Cardiac septum (tissue), 1 donor: ENCODE measurements around the gene MRPL42. TPM values are rescaled to one million over a fixed set of nuclear protein-coding genes. Genes with fewer than 3 reads are reported as not detected.
"Not testable (repeated sequence)": the region's sequence is repeated elsewhere in the genome, so short reads cannot be mapped to it uniquely, and the experiment has no call there.

Experiments used
- DNase-seq: peaks from one replicate; pipeline ENCODE4 v3.0.0-alpha.2; 2020; ENCODE audit warnings: low spot score
- intact Hi-C: fragments of 100-400 bp; cut with DNase I; formaldehyde crosslinking; loops from one replicate; pipeline ENCODE4 v1.14.0; 2022
- total RNA-seq: library from RNA; stranded (reverse); fragmentation: NEBNext Ultra II Directional; extraction: Animal tissue kit (Norgen Biotek cat#: 25700); gene quantifications from one replicate; pipeline ENCODE4 v1.2.1, GENCODE V29; 2021
- donor health status: DM: no; HTN: no; CAD: no.

The MRPL42 gene
- total RNA-seq, 1 donor from 2014 or later, result 43.9 TPM

DNA sequence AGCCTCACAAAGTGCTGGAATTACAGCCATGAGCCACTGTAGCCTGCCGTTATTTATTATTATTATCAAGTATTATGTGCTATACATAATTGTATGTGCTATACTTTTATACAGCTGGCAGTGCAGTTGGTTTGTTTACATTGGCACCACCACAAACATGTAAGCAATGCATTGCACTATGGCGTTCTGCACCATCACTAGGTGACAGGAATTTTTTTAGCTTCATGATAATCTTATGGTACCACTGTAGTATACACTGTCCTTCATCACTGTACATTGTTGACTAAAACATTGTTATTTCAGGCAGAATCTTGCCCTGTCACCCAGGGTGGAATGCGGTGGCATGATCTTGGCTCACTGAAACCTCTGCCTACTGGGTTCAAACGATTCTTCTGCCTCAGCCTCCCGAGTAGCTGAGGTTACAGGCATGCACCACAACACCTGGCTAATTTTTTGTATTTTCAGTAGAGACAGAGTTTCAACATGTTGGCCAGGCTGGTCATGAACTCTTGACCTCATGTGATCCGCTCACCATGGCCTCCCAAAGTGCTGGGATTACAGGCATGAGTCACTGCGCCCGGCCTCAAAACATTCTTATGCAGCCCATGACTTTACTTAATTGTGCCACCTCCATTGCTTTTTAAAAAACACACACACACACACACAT is 17.1 kb downstream of the MRPL42 start:
- intact Hi-C loops, result no loop called here
- no peak for DNase-seq

DNA sequence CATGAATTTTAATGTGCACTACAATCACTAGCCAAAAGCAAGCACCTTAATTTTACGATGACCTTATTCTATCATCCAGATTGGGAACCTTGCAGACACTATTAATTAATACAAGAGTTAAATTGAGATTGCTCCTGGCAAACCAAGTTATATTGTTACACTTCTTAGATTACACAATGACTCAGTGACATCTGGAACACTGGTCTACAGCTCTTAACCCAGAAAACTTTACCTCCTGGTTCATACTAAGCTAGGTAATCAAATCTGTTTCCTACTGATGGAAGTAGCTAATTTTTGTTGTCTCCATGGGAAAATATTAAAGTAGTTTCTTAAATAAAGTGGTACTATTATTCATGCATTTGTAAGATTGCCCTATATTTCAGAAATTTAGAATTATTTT is 25.5 kb downstream of the MRPL42 start:
- intact Hi-C loops, DNase-seq: not testable (repeated sequence)

DNA sequence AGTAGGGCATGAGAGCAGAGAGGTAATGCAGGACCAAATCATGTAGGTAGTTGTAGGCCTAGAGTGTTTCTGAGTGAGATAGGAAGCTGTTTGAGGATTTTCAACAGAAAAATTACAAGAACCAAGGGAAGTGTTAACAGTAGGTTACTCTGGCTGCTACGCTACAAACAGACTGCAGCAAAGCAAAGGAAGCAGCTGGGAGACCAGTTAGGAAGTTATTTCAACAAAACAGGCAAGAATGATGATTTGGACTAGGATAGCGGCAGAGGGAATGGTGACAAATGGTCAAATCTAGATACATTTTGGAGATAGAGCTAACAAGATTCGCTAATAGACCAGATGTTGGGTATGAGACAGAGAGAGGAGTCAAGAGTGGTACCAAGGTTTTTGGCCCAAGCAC is 26.8 kb downstream of the MRPL42 start:
- intact Hi-C loops, result no loop called here
- DNase-seq, result no peak

DNA sequence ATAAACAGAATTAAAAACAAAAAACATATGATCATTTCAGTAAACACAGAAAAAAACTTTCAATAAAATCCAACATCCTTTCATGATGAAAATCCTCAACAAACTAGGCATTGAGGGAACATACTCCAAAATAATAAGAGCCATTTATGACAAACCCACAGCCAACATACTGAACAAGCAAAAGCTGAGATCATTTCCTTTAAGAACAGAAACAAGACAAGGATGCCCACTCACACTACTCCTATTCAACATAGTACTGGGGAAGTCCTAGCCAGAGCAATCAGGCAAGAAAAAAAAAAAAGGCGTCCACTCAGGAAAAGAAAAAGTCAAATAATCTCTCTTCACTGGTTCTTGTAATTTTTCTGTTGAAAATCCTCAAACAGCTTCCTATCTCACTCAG is 30.1 kb downstream of the MRPL42 start:
- intact Hi-C loops, result no loop called here
- no peak for DNase-seq

DNA sequence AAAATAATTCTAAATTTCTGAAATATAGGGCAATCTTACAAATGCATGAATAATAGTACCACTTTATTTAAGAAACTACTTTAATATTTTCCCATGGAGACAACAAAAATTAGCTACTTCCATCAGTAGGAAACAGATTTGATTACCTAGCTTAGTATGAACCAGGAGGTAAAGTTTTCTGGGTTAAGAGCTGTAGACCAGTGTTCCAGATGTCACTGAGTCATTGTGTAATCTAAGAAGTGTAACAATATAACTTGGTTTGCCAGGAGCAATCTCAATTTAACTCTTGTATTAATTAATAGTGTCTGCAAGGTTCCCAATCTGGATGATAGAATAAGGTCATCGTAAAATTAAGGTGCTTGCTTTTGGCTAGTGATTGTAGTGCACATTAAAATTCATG is 31.5 kb downstream of the MRPL42 start:
- intact Hi-C loops, result not testable (repeated sequence)

DNA sequence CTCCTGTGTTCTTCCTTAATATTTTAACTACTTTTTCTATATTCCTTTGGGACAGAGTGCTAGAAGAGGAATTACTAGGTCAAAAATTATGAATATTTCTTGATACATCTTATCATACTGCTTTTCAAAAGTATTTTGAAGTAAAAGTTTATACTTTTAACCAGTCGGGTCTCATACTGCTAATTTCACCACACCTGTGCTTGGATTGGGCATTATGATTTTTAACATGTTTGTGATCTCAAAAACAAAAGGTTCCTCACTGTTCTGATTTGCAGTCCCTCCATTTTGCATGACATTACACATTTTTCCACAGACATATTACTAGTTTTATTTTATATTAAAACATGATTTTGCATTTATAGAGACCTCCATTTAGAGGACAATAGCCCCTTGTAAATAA is 32.9 kb downstream of the MRPL42 start:
- DNase-seq, result no peak
- intact Hi-C loops, result loop anchor here (2.0 to 5.0 kb wide), 3 partner anchors 65 to 477 kb away; no protein-coding TSS in a partner anchor

More for the DNA sequence above, 31.5 kb downstream of the MRPL42 start:
- not testable (repeated sequence) for DNase-seq

DNA sequence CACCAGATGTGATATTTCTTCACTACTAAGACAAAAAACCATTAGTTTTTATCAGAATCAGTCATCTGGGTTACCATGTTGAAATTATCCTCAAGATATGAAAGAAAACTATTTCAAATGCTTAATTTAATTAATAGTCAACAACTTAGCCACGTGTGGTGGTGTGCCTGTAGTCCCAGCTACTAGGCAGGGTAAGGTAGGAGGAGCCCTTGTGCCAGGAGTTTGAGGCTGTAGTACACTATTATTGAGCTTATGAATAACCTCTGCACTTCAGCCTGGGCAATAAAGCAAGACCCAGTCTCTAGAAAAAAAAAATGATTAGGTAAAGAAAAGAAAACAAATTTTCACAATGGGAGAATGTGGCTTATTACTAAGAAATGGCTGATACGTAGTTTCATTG is 33.4 kb downstream of the MRPL42 start:
- no peak for DNase-seq
- intact Hi-C loops, result loop anchor here (2.0 to 5.0 kb wide), 3 partner anchors 64 to 477 kb away; no protein-coding TSS in a partner anchor

DNA sequence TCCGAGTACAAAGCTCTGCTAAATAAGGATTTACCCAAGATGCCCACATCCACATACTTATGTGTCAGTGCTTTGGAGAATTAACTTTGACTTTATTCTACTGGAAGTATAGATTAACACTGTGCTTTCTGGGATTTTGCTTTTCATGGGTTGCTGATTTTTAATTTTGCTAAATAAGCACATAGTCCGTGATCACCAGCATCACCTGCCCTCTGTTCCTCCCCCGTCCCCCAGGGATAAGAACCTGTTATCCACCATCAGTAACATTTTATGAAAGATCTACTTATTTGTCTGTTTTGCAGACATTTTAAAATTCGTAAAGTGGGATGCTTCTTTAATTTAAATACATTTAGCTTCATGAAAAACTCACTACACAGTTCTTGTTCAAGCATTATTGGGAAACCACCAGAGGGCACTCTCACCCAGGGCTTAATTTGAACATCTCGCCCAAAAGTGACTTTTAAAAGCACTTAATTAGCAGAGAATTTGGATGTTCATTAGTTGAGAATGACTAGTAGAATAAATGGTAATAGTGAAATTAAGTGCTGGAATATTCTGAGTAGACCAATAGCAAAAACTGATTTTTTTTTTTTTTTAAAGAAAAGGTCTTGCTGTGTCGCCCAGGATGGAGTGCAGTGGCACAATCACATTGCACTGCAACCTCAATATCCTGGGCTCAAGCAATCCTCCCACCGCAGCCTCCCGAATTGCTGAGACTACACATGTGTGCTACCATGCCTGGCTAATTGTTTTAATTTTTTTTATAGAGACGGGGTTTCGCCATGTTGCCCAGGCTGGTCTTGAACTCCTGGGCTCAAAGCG is 35.7 kb downstream of the MRPL42 start:
- no peak for DNase-seq
- intact Hi-C loops, result loop anchor here (2.0 to 5.0 kb wide), 3 partner anchors 264 to 600 kb away; no protein-coding TSS in a partner anchor

DNA sequence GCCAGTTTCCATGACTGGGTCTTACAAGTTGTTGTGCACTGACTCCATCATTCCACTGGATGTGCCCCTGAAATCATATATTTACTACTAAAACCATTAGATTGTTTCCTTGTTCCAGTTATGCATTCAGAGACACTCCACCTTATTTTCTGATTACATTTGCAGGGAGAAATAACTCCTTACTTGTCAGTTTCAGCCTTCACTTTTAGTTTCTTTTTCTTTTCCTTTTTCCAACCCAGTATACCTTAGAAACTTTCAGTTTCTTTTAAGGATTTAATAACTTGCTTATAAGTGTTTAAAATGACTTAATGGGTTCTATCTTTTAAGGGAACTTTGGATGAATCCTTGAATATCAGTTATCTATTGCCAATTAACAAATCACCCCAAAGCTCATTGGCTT is 39.9 kb downstream of the MRPL42 start:
- intact Hi-C loops, result no loop called here
- DNase-seq, result no peak

DNA sequence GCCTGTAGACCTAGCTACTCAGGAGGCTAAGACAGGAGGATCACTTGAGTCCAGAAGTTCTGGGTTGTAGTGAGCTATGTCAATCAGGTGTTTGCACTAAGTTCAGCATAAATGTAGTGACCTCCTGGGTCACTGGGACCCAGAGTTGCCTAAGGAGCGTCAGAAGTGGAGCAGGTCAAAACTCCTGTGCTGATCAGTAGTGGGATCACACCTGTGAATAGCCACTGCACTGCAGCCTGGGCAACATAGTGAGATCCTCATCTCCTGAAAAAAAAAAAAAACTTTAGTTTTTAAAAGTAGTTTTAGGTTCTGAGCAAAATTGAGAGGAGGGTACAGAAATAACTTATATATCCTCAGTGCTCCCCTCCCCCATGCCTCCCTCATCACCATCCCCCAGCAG is 42.2 kb downstream of the MRPL42 start:
- intact Hi-C loops, result no loop called here
- no peak for DNase-seq

DNA sequence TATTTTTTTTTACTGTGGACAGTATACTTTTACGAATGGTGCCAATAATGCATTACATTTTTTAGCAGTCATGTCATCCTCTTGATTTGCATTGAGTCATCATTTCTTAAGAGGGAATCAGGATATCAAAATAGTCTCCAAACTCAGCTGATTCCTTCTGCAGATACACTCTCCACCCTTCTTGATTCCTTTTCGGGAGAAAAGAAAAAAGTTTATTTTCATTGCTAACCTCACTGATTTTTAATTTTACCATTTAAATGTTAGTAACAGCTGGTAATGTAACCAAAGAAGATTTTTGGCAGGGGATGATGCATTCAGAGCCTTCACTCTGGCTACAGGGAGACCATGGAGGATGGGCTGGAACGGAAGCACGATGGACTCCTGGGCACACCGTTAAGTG is 47.5 kb downstream of the MRPL42 start:
- intact Hi-C loops, result no loop called here
- no peak for DNase-seq

DNA sequence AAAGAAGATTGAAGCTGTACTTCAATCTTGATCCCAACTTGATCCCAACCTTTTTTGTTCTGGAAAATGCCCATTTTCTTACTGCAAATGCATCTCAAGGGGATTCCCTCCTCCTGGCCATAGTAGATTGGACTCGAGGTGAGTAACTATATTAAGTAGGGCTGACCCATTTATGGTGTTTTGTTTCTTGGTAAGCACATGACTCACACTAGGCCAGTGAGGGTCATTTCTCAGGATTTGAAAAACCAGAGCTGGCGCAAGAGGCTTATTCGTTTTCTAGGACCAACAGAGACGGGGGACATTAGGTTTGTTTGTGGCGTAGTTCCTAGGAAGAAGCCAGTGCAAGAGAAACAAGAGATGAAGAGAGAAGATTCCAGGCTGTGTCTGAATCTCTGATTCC is 51.4 kb downstream of the MRPL42 start:
- intact Hi-C loops, result no loop called here
- no peak for DNase-seq

DNA sequence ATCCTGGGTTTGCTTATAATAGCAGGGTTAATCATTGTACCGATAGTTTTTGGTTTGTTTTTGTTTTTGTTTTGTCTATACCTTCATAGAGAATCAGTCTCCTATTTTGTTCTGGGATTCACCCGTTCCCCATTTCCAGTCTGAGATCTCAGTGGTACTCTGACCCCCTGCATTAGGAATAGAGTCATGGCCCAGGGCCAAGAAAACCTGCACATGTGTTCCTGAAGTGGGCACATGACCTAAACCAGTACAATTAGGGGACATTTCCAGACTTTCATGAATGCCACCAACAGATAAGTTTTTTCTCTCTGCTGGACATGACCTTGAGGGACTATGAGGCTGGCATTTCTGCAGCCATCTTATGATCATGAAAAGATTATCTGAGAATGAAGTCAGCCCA is 52.5 kb downstream of the MRPL42 start:
- DNase-seq, result no peak
- intact Hi-C loops, result no loop called here

DNA sequence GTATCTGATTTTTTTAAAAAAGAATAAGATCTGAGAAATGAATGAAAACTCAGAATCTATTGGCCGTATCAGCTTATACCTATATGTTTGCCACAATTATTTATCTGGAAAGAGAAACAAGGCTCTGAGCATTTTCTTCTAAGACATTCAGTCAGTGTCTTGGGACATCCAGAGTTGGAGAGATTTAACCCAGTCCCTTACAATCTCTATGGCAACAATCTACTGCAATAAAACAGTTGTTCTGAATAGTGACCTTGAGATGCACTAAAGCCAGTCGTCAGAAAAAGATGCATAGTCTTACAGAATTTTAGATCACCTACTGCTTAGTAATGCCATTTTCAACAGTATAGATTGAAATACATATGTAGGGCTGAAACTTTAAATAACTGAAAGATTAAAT is 53.1 kb downstream of the MRPL42 start:
- DNase-seq, result no peak
- intact Hi-C loops, result no loop called here

DNA sequence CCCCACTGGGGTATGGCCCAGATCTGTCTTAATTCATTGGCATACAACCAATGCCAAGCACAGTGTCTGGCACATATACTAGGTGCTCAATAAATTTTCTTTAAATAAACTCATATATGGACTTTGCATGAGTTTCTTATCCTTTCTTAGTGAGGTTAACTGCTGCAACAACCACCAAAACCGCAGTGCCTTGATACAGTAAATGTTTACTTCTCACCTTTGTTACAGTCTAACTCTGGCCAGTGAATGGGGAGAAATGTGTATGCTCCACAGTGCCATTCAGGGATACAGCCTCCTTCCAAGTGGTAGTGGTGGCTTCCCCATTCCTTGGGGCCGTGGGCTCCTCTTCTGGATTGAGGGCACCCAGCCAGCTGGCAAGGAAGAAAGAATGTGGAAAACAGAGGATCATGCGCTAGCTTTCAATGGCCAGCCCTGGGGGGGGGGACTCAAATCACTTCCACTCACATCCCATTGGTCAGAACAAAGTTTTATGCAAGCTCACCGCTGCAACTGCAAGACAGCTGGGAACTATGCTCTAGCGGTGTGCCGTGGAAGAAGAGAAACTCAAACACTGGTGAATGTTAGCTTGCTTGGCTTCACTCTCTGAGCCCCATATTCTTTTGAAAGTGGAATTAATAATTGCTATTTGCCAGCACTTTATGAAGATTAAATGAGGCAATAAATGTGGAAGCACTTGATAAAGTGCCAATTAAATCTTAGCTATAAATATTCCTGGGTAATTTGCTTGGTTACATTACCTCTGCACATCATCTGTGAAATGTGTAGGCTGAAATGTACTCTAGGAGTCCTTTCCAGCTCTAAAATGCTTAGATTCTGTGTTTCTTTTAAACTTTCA is 54.1 kb downstream of the MRPL42 start:
- intact Hi-C loops, result no loop called here

DNA sequence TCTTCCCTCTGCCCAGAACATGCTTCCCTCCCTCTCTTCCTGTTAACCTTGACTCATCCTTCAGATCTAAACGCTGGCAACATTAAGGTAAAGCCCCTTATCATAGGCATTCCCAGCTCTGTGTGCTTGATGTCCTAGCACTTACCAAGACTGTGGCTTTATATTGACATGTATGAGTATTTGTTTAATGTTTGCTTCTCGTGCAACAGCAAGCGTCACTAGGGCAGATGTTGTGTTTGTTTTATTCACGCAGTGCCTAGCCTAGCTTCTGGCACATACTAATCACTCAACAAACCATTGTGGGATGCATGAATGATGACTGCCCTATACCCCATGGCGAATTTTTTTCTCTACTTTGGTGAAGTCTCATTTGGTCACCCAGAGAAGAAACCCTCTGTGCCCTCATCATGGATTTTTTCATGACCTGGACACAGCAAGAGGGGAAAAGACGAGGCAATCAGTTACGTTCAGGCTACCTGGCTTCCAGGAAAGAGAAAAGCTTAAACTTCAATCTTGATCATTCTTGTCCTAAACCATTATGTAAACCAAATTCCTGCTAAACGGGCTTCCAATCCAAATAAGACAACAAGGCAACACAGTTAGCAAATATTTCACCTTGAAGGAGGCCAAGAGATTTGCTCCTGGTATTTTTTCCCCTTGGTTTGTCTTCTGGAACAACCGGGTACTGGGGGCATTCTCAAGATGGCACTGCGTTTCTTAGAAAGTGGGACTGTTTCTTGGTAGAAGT is 57.2 kb downstream of the MRPL42 start:
- no peak for DNase-seq
- intact Hi-C loops, result loop anchor here (5.0 kb wide), 1 partner anchor 43 kb away; no protein-coding TSS in a partner anchor

More for the DNA sequence above, 54.1 kb downstream of the MRPL42 start:
- no peak for DNase-seq

DNA sequence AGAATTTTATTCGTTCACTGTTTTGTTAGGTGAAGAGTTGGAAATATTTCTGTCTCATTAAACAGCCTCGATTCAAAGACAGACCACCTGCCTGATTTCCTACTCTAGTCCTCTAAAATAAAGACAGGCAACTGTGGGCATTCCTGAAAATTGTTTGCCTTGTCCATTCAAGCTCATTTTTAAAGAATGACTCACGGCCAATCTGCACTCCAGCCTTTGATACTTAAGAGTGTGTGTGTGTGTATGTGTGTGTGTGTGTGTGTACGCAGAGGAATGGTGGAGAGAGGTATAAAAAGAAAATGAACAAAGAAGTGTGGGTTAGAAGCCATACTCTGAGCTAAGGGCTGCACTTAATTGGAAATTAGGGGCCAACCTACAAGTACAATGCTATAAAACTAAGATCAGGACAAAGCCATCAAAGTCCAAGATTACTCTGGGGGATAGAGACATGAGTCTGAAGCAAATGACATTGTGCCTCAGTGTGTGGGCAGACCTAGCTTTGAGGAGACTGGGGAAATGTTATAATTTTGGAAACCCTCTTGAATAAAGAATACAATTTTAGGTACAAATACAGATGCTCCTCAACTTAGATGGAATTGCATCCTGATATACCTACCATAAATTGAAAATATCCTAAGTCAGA is 59.6 kb downstream of the MRPL42 start:
- intact Hi-C loops, result loop anchor here (5.0 kb wide), 1 partner anchor 40 kb away; no protein-coding TSS in a partner anchor
- no peak for DNase-seq

DNA sequence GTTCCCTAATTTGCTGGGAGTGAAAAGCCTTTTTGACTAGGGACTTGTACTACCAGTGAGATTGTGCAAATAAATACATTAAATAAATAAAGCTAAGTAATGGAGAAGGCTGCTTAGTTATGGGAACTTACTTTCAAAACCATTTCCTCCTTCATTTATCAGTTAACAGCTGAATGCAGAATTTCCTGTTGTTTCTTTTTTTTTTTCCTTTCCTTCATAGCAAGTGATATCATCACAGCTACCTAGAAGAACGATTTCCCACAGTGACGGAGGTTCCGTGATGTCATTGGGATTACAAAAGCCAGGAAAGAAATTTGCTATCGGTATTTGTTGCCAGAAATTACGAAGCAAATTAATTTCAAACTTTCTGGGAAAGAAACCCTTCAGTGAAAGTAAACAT is 63.0 kb downstream of the MRPL42 start:
- intact Hi-C loops, result no loop called here

DNA sequence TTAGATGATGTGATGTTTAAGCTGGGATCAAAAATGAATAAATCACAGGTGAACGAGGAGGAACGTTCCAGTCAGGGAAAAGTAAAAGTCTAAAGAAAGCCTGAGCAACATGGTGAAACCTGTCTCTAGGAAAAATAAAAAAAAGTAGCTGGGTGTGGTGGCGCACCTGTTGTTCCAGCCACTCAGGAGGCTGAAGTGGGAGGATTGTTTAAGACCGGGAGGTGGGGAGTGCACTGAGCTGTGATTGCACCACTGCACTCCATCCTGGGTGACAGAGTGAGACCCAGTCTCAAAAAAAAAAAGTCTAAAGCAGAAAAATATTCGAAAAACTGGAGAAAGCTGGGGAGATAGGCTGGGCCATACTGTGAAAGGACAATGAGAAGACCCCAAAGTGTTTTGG is 66.0 kb downstream of the MRPL42 start:
- no peak for DNase-seq
- intact Hi-C loops, result no loop called here

More for the DNA sequence above, 63.0 kb downstream of the MRPL42 start:
- no peak for DNase-seq
